ENCODE measurements around the gene PKIG.

GRCh38 chr20:44576297-44576696, 6.1 kb upstream of the PKIG start:
- no peak for TF ChIP-seq GABPA (IDR thresholded peaks at IDR 0.05; ENCODE audit: low read depth)
- no peak for TF ChIP-seq REST (IDR thresholded peaks at IDR 0.05; ENCODE audit: insufficient replicate concordance, low read depth)
- no peak for TF ChIP-seq CTCF (IDR thresholded peaks at IDR 0.05; ENCODE audit: insufficient read depth, low read length)
- peak; percentile 58; the same call in 1 of the 2 replicates for TF ChIP-seq SPI1 (IDR thresholded peaks at IDR 0.05; ENCODE audit: borderline replicate concordance, low read depth)
- TF ChIP-seq POLR2AphosphoS5 (IDR thresholded peaks at IDR 0.05; ENCODE audit: low read depth): no peak

All from HL-60 (cell line).